Dermis lymphatic vessel endothelial cell (primary cell): ENCODE results near the gene RNF227. TPM values are rescaled to one million over a fixed set of nuclear protein-coding genes. Genes with fewer than 3 reads are reported as not detected.

Experiments used
- total RNA-seq: library from RNA; depleted of rRNA; stranded (reverse); fragments of >200 nt; gene quantifications from 2 replicates; pipeline ENCODE4 v1.2.1, GENCODE V29; 2014

RNF227 gene
- 0.43 and 3.0 TPM in 2 replicates for total RNA-seq

GRCh38 chr17:7915611-7916384 lies at the start of gene RNF227:
Gene RNF227 (minus strand): TSS chr17:7916289. CDS start chr17:7916195, 94 bp downstream.

DNA sequence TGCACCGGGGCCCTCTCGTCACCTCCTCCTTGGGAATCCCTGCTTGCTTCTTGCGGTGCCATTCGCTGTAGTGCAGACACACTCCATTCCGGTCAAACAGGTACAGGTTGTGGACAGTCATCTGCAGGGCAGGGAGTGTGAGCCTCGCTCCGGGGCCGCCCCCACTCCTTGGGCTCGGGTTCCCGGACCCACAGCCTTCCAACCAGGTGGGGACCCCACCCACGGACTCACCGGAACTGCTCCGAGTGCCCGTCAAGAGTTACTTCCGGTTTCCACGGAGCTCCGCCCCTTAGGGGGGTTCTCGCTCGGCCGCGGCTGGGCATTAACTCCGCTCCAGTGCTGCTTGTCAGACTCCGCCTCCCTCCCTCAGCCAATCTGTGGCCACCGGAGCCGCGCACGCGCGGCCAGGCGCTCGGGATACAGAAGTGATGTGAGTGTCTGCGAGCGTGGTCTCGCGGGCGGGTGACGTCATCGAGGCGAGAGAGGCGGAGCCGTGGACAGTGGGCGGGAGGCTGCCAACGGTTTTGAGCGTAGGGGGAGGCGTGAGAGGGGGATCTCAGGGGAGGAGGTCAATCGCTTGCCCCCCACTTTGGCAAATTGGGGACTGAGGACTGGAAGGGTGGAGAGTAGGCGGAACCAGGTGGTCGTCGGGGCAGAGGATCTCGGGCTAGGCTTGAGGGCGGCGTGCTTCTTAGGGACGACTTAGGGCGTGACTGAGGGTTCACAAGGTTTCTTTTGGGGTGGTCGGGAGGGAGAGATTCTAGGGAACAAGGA lies 15.8 kb upstream of the RNF227 start, which contains the start of the genes CNTROB and TRAPPC1:
Gene CNTROB (plus strand): TSS at position 498 of the 774 bp plus-strand sequence. CDS start 874 bp downstream, outside the sequence.
Gene TRAPPC1 (minus strand): TSS at position 238 of the 774 bp plus-strand sequence. CDS start 117 bp downstream, at position 121.

GRCh38 chr17:7929158-7930023 lies 13.3 kb upstream of the RNF227 start, which contains the start of gene KCNAB3:
Gene KCNAB3 (minus strand): TSS chr17:7929856. CDS start chr17:7929435, 421 bp downstream.

GRCh38 chr17:7888184-7888920 lies 27.7 kb downstream of the RNF227 start, which contains the start of gene CHD3:
Gene CHD3 (plus strand): TSS chr17:7888789. CDS start chr17:7889001, 212 bp downstream.

Other genes starting within 250 kb of the RNF227 start
- gene TP53, start 228.8 kb downstream of the RNF227 start, total RNA-seq: 26.0 and 36.7 TPM in 2 replicates
- gene WRAP53, start 227.8 kb downstream of the RNF227 start, total RNA-seq: 4.6 and 4.7 TPM in 2 replicates
- 0.33 and 0.52 TPM in 2 replicates for gene EFNB3, start 211.1 kb downstream of the RNF227 start, total RNA-seq
- under 0.01 and 0.43 TPM in 2 replicates for gene DNAH2, start 198.5 kb downstream of the RNF227 start, total RNA-seq
- 1.8 and 3.0 TPM in 2 replicates for gene KDM6B, start 82.1 kb downstream of the RNF227 start, total RNA-seq
- gene TMEM88, start 61.2 kb downstream of the RNF227 start, total RNA-seq: 10.1 and 26.7 TPM in 2 replicates
- gene NAA38, start 58.7 kb downstream of the RNF227 start, total RNA-seq: 101 and 160 TPM in 2 replicates
- gene CYB5D1, start 58.3 kb downstream of the RNF227 start, total RNA-seq: 6.7 and 7.2 TPM in 2 replicates
- gene CHD3, start 27.5 kb downstream of the RNF227 start, total RNA-seq: 60.7 and 71.3 TPM in 2 replicates
- 0.11 and 0.17 TPM in 2 replicates for gene KCNAB3, start 13.6 kb upstream of the RNF227 start, total RNA-seq
- gene TRAPPC1, start 15.7 kb upstream of the RNF227 start, total RNA-seq: 49.1 and 54.8 TPM in 2 replicates
- gene CNTROB, start 15.9 kb upstream of the RNF227 start, total RNA-seq: 10.0 and 11.8 TPM in 2 replicates
- gene GUCY2D, start 86.3 kb upstream of the RNF227 start, total RNA-seq: not detected in 2 replicates
- gene ALOX15B, start 122.8 kb upstream of the RNF227 start, total RNA-seq: not detected in 2 replicates
- gene ALOX12B, start 171.4 kb upstream of the RNF227 start, total RNA-seq: not detected in 2 replicates
- gene ALOXE3, start 202.2 kb upstream of the RNF227 start, total RNA-seq: under 0.01 TPM in 1 of 2 replicates, not detected in the other
- gene HES7, start 207.8 kb upstream of the RNF227 start, total RNA-seq: not detected in 2 replicates
- gene PER1, start 236.1 kb upstream of the RNF227 start, total RNA-seq: 9.3 and 13.9 TPM in 2 replicates
- 4.0 and 4.2 TPM in 2 replicates for gene VAMP2, start 246.7 kb upstream of the RNF227 start, total RNA-seq